ENCODE results near the gene ACYP2.
"Not testable (repeated sequence)": the region's sequence is repeated elsewhere in the genome, so short reads cannot be mapped to it uniquely, and the experiment has no call there.

The ACYP2 gene

GRCh38 chr2:54306556-54306955 is 191.1 kb downstream of the ACYP2 start:
- no peaks in the 10 kb centered on the region for H3K9me3 Mint-ChIP-seq
- no peak overlapping the region for H3K27ac Mint-ChIP-seq
- ATAC-seq (replicated peaks): no peak

GRCh38 chr2:54308186-54308585 is 192.8 kb downstream of the ACYP2 start:
- H3K36me3 Mint-ChIP-seq: peaks cover 0 to 3% of the 10 kb centered on the region in 2 donors
- no peaks in the 10 kb centered on the region for H3K9me3 Mint-ChIP-seq
- no peak overlapping the region for H3K4me3 Mint-ChIP-seq
- no peak overlapping the region for H3K27ac Mint-ChIP-seq
- no peaks in the 10 kb centered on the region for H3K27me3 Mint-ChIP-seq
- DNase-seq (no peak), ATAC-seq (replicated peaks) (no peak)
- H3K4me1 Mint-ChIP-seq: no peaks in the 10 kb centered on the region

More at GRCh38 chr2:54306556-54306955, 191.1 kb downstream of the ACYP2 start:
- DNase-seq: no peak
- no peaks in the 10 kb centered on the region for H3K27me3 Mint-ChIP-seq
- H3K4me1 Mint-ChIP-seq: no peaks in the 10 kb centered on the region
- peaks cover 2 to 3% of the 10 kb centered on the region in 2 donors for H3K36me3 Mint-ChIP-seq
- H3K4me3 Mint-ChIP-seq: no peak overlapping the region

DNA sequence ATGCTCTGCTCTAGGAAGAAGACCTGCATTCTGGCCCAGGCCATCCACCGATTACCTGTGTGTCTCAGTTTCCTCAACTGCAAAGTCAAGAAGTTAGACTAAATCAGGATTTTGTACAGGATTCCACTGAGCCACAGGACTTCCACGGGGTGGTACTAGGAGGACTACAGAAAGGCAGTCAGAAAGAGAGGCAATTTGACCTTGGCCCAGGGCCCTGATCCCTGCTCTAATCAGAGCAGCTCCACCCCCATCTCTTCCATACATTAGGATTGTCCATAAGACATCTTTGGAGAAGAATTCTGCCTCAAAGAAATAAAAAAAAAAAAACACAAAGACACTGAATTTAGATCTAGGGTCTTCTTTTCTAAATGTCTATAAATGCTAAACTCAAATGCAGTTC is 193.4 kb downstream of the ACYP2 start:
- H3K27ac Mint-ChIP-seq: no peak overlapping the region
- no peaks in the 10 kb centered on the region for H3K9me3 Mint-ChIP-seq
- no peaks in the 10 kb centered on the region for H3K4me1 Mint-ChIP-seq
- ATAC-seq (replicated peaks): no peak
- no peak overlapping the region for H3K4me3 Mint-ChIP-seq
- H3K36me3 Mint-ChIP-seq: peaks cover 0 to 3% of the 10 kb centered on the region in 2 donors
- H3K27me3 Mint-ChIP-seq: no peaks in the 10 kb centered on the region
- no peak for DNase-seq

- H3K27ac Mint-ChIP-seq: no peak overlapping the region
- H3K4me1 Mint-ChIP-seq: no peaks in the 10 kb centered on the region
- peaks cover 0 to 3% of the 10 kb centered on the region in 2 donors for H3K36me3 Mint-ChIP-seq
- DNase-seq: no peak
- no peak for ATAC-seq (replicated peaks)
- no peaks in the 10 kb centered on the region for H3K27me3 Mint-ChIP-seq
- no peaks in the 10 kb centered on the region for H3K9me3 Mint-ChIP-seq
- H3K4me3 Mint-ChIP-seq: no peak overlapping the region
Measured at GRCh38 chr2:54310311-54310710, 194.9 kb downstream of the ACYP2 start.

GRCh38 chr2:54310961-54311360 is 195.5 kb downstream of the ACYP2 start:
- DNase-seq (no peak), ATAC-seq (replicated peaks) (no peak)
- Mint-ChIP-seq H3K9me3 (no peaks in the 10 kb centered on the region), H3K27ac (no peak overlapping the region), H3K36me3 (peaks cover 0 to 3% of the 10 kb centered on the region in 2 donors), H3K4me1 (no peaks in the 10 kb centered on the region), H3K27me3 (no peaks in the 10 kb centered on the region), H3K4me3 (no peak overlapping the region)

DNA sequence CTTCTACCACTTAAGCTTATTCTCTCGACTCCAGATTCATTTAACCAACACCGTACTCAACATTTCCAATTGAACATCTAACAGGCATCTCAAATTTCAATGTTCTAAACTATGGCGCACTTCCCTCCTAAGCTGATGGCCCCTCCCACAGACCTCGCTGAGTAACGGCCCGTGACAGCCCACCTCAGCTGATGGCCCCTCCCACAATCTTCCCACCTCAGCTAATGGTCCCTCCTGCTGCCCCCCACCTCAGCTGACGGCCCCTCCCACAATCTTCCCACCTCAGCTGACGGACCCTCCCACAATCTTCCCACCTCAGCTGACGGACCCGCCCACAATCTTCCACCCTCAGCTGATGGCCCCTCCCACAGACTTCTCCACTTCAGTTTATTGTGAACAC is 197.7 kb downstream of the ACYP2 start:
- no peak for DNase-seq
- Mint-ChIP-seq H3K36me3 (peaks cover 1% of the 10 kb centered on the region in 2 donors), H3K4me1 (no peaks in the 10 kb centered on the region), H3K27me3 (no peaks in the 10 kb centered on the region), H3K4me3 (no peak overlapping the region), H3K27ac (no peak overlapping the region), H3K9me3 (no peaks in the 10 kb centered on the region)
- ATAC-seq (replicated peaks): no peak

DNA sequence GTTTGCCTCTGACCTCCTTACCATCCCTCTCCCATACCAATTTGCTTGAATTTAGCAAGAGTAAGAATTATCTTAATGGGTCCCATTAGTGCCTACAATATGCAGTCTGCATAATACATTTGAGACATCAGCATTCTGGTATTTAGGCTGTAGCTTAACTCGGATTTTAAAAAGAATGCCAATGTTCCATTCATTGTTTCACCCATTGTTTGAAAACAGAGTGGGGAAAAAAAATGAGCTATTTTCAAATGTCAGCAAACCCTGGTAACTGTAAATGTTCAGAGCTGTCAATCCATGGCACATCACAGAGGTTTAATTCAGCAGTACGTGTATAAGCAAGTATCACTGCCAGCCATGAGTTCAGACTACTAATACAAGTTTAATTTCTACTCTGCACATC is 202.6 kb downstream of the ACYP2 start:
- H3K4me3 Mint-ChIP-seq: no peak overlapping the region

DNA sequence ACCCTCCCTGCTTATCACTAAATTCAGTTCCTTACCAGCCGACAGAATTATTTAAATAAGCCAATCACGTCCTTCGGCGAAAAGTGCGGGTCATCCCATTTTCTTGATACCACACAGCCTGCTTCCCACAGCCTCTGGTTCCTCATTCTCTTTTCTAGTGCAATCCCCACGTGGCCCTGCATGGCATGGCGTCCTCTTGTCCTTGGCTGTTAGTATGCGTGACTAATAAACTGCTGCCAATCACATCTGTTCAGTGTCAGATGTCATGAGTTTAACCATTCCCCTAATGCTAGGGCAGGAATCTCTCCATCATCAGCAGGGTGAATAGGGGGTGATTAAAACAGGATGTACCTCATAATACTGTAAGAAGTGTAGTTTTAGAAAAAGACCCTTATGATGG is 203.4 kb downstream of the ACYP2 start:
- no peak for ATAC-seq (replicated peaks)
- Mint-ChIP-seq H3K27me3 (no peaks in the 10 kb centered on the region), H3K4me3 (no peak overlapping the region), H3K27ac (no peak overlapping the region), H3K9me3 (no peaks in the 10 kb centered on the region), H3K4me1 (no peaks in the 10 kb centered on the region), H3K36me3 (peaks cover 0 to 1% of the 10 kb centered on the region in 2 donors)
- DNase-seq: no peak

More for the DNA sequence above, 202.6 kb downstream of the ACYP2 start:
- Mint-ChIP-seq H3K4me1 (no peaks in the 10 kb centered on the region), H3K36me3 (peaks cover 0 to 1% of the 10 kb centered on the region in 2 donors), H3K27me3 (no peaks in the 10 kb centered on the region), H3K27ac (no peak overlapping the region), H3K9me3 (no peaks in the 10 kb centered on the region)
- DNase-seq: no peak
- no peak for ATAC-seq (replicated peaks)

- no peaks in the 10 kb centered on the region for H3K27me3 Mint-ChIP-seq
Measured at GRCh38 chr2:54321047-54321446, 205.6 kb downstream of the ACYP2 start.

DNA sequence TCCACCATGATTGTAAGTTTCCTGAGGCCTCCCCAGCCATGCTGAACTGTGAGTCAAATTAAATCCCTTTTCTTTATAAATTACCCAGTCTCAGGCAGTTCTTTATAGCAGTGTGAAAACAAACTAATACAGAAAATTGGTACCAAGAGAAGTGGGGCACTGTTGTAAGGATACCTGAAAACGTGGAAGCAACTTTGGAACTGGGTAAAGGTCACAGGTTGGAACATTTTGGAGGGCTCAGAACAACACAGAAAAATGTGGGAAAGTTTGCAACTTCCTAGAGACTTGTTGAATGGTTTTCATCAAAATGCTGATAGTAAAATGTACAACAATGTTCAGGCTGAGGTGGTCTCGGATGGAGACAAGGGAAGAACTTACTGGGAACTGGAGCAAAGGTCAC is 209.1 kb downstream of the ACYP2 start:
- not testable (repeated sequence) for ATAC-seq (replicated peaks); DNase-seq; H3K27ac Mint-ChIP-seq; H3K4me3 Mint-ChIP-seq; H3K4me1 Mint-ChIP-seq; H3K36me3 Mint-ChIP-seq; H3K27me3 Mint-ChIP-seq
- peaks cover 7 to 10% of the 10 kb centered on the region in 2 donors for H3K9me3 Mint-ChIP-seq

More at GRCh38 chr2:54321047-54321446, 205.6 kb downstream of the ACYP2 start:
- ATAC-seq (replicated peaks) (no peak), DNase-seq (no peak)
- no peak overlapping the region for H3K27ac Mint-ChIP-seq
- peaks cover 7 to 10% of the 10 kb centered on the region in 2 donors for H3K9me3 Mint-ChIP-seq
- H3K4me1 Mint-ChIP-seq: no peaks in the 10 kb centered on the region
- H3K36me3 Mint-ChIP-seq: peaks cover under 1 to 7% of the 10 kb centered on the region in 2 donors
- no peak overlapping the region for H3K4me3 Mint-ChIP-seq

GRCh38 chr2:54325148-54325547 is 209.7 kb downstream of the ACYP2 start:
- Mint-ChIP-seq H3K4me3 (no peak overlapping the region), H3K9me3 (peaks cover 7 to 10% of the 10 kb centered on the region in 2 donors), H3K27me3 (peaks cover 7 to 10% of the 10 kb centered on the region in 2 donors), H3K36me3 (peaks cover 2 to 7% of the 10 kb centered on the region in 2 donors), H3K27ac (no peak overlapping the region), H3K4me1 (peaks cover 5 to 8% of the 10 kb centered on the region in 2 donors)
- DNase-seq: no peak
- ATAC-seq (replicated peaks): no peak

DNA sequence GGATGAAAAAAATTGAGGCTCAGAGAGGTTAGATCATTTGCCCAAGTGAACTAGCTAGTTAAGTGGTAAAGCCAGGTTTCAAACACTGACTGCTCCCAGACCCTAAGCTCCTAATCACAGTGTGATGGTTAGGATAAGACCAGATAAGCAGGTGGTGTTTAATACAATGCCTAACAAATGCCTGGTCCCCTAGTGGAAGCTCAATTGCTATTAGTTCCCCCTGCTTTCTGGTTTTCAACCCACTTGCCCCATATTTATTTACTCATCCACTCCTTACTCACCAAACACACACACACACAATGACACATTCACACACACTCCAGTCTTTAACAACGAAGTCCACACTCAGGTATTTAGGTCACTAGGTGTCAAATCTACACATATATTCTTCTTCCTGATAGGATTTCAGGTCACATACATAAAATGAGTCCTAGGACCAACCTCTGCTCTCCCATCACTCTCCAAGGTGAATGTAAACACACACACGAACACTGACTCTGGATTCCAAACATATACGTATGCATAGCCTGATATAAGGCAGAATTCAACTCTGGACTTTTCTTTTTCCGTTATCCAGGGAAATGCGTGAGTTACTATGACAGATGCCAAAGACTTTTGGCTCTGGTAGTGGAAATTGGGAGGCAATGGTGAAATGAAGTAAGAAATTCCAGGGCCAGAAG is 214.2 kb downstream of the ACYP2 start:
- H3K4me1 Mint-ChIP-seq: peaks cover 19 to 22% of the 10 kb centered on the region in 2 donors
- peak overlapping the region; percentile 73 for H3K27ac Mint-ChIP-seq
- H3K9me3 Mint-ChIP-seq: peaks cover 3 to 5% of the 10 kb centered on the region in 2 donors
- H3K4me3 Mint-ChIP-seq: peak overlapping the region; percentile 90 to 94
- H3K27me3 Mint-ChIP-seq: peaks cover 13 to 15% of the 10 kb centered on the region in 2 donors
- ATAC-seq (replicated peaks) (no peak), DNase-seq (no peak)
- H3K36me3 Mint-ChIP-seq: peaks cover 2 to 5% of the 10 kb centered on the region in 2 donors

GRCh38 chr2:54330162-54330925 is 214.9 kb downstream of the ACYP2 start:
- DNase-seq (peak; percentile 82), ATAC-seq (replicated peaks) (peak; percentile 98 to 99)
- peaks cover 0 to 2% of the 10 kb centered on the region in 2 donors for H3K36me3 Mint-ChIP-seq
- no peaks in the 10 kb centered on the region for H3K9me3 Mint-ChIP-seq
- peaks cover 19 to 22% of the 10 kb centered on the region in 2 donors for H3K4me1 Mint-ChIP-seq
- H3K4me3 Mint-ChIP-seq: peak overlapping the region; percentile 90 to 94
- H3K27ac Mint-ChIP-seq: peak overlapping the region; percentile 82
- H3K27me3 Mint-ChIP-seq: peaks cover 13 to 15% of the 10 kb centered on the region in 2 donors

GRCh38 chr2:54330926-54331835 is 215.8 kb downstream of the ACYP2 start:
- H3K27ac Mint-ChIP-seq: peak overlapping the region; percentile 82
- no peaks in the 10 kb centered on the region for H3K9me3 Mint-ChIP-seq
- peaks cover 13 to 15% of the 10 kb centered on the region in 2 donors for H3K27me3 Mint-ChIP-seq
- H3K36me3 Mint-ChIP-seq: peaks cover 0 to 2% of the 10 kb centered on the region in 2 donors
- DNase-seq: no peak
- H3K4me3 Mint-ChIP-seq: peak overlapping the region; percentile 90 to 94
- peak; percentile 17 to 43 for ATAC-seq (replicated peaks)
- peaks cover 19 to 22% of the 10 kb centered on the region in 2 donors for H3K4me1 Mint-ChIP-seq

Data from stimulated activated naive B cell treated with anti-CD40 and anti-IgM and Interleukin-4, amounts not matched to agents 10 μg/mL and 1 μg/mL and 100 μg/mL, for 72 hours (primary cell).